ENCODE data around the gene AKR1C2.
"Not testable (repeated sequence)": the region's sequence is repeated elsewhere in the genome, so short reads cannot be mapped to it uniquely, and the experiment has no call there.

Gene AKR1C2

DNA sequence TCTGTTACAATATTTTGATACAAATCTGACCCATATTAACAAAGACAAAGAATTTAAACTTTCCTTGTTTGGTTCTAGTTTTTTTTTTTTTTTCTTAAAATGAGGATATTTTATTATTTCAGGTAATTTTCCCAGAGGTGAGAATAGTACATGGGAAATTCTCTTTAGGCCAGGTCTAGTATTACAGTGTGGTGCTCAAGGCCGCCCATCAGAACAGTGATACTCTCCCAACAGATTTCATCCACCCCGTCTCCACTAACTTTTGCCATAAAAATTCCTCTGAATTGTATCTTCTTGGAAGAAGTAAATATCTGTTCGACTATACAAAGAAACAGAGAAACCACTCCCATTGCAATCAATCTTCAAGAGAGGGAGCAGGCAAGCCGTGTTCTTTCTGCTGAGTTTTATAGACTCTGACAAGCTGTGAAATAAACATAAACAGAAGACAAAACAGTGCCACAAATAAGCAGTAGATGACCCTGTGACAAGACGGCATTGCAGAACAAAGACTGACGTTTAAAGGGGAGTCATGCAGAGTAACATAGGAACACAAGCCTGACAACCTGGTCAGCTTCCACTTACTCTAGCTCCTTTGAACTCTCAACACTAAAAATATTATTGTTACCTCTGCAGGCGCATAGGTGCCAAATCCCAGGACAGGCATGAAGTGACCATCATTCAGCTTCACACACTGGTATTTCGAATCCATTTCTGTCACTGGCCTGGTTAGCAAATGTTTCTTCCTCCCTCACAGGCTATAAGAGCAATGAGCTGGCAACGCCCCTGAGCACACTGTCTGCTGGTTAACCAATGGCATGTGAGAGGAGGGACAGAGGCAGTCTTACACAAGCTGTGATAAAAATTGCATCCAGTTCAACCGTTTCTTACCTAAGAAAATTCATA lies at the start of gene AKR1C2:
Gene AKR1C2, minus strand, starts transcription at position 731 of the 903 bp plus-strand sequence. Its CDS starts 22 bp downstream, at position 709.
- DNase-seq: not testable (repeated sequence)

DNA sequence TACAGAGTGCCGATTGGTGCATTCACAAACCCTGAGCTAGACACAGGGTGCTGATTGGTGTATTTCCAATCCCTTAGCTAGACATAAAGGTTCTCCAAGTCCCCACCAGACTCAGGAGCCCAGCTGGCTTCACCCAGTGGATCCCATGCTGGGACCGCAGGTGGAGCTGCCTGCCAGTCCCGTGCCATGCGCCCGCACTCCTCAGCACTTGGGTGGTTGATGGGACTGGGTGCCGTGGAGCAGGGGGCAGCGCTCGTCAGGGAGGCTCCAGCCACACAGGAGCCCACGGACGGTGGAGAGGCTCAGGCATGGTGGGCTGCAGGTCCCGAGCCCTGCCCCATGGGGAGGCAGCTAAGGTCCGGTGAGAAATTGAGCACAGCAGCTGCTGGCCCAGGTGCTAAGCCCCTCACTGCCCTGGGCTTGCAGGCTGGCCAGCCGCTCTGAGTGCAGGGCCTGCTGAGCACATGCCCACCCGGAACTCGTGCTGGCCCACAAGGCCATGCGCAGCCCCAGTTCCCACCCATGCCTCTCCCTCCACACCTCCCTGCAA lies 49.4 kb upstream of the AKR1C2 start:
- DNase-seq: not testable (repeated sequence)

DNA sequence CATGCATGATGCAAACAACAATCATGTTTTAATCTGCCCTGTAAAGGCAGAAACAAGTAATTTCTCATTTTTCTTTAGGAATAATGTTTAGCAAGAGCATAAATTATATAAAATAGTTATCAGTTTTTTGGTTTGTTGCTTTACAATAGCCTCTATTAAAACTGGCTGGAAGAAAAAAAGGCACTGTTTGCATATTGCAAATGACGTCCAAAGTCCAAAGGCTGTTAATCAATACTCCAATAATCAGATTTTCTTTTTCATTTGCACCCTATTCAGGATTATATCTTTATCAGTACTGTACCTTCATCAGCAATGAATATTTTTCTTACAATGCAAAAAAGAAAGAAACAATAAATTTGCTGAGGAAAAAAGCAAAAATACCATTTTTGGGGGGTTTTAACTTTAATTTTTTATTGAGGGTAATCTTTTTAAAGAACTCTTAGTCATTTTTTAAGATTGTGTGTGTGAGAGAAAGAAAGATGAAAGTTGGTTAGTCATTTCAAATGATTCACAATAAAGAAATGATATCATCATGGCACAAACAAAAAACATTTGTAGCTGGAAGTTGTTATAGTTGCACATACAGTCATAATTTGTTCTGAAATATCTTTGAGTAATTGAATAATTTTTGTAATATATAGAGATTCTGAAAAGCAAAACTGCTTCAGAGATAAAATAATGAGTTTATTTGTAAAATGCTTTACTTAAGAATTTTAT lies 44.4 kb upstream of the AKR1C2 start:
- DNase-seq: no peak

DNA sequence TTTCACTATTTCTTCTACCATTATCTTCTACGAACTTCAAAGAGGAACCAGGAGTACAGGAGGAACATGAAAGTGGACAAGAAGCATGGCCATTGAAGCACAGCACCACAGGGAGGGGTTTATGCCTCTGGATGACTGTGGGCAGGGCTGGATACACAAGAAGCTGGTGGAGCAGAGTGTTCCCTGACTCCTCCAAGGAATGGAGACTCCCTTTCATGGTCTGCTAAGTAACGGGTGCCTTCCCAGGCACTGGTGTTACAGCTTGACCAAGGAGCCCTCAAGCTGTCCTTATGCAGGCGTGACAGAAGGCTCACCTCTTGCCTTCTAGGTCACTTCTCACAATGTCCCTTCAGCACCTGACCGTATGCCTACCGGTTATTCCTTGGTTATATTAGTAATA lies 43.4 kb upstream of the AKR1C2 start:
- not testable (repeated sequence) for DNase-seq

DNA sequence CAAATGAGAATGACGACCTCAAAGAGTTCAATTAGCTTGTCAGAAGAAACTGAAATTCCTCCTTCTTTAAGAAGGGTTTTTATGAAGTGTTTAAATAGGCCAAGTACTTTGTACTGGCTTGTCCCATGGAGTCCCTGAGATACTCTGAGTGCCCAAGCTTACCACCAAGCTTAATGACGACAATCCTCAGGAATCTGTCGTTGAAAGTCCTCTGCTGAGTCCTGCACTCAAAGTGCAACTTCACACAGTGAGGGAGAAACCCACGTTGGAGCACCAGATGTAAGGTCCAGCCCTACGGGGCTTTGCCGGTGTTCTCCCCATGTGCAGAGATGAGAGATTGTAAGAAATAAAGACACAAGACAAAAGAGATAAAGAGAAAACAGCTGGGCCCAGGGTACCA lies 42.8 kb upstream of the AKR1C2 start:
- DNase-seq: no peak

DNA sequence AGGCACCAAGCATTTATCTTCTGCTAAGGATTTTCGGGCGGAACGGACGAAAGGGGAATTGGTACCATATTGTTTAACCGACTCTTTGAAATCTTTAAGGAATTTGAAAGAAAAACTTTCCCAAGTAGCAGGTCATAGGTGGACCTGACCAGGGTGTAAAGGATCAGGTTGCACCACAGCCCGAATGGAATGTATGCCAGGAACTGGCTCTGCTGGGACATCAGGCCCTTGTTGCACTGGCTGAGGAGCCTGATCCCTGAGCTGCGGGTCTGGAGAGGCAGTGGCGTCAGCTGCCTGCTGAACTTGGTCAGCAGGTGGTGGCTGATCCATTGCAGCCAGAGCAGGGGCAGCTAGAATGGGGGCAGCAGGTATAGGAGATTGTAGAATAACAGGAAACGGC lies 41.4 kb upstream of the AKR1C2 start:
- no peak for DNase-seq

DNA sequence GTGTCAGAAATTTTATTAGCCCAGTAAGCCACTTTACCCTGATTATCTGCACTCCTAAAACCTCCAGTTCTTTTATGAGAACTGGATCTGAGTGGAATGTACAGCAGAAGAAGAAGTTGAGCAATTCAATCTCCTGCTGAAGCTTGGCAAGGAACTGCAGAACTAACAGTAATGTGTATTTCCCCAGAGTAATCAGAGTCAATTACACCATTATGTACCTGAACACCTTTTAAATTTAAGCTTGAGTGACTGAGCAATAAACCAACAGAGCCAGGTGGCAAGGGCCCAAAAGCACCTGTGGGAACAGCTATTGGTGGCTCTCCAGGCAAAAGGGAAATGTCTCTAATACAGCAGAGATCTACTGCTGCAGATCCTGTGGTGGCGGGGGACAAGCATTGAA lies 40.1 kb upstream of the AKR1C2 start:
- DNase-seq: no peak

DNA sequence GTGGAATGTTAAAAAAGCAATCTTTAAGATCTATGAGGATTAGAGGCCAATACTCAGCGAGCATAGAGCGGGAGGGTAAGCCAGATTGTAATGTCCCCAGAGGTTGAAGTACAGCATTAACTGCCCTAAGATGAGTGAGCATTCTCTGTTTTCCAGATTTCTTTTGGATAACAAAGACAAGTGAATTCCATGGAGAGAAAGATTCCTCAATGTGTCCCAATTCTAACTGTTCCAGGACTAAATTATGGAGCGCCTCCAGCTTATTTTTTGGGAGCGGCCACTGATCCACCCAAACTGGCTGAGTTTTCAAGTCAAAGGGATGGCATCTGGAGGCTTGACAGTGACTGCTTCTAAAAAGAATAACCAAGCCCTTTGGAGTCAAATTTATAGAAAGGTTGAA lies 39.3 kb upstream of the AKR1C2 start:
- no peak for DNase-seq

DNA sequence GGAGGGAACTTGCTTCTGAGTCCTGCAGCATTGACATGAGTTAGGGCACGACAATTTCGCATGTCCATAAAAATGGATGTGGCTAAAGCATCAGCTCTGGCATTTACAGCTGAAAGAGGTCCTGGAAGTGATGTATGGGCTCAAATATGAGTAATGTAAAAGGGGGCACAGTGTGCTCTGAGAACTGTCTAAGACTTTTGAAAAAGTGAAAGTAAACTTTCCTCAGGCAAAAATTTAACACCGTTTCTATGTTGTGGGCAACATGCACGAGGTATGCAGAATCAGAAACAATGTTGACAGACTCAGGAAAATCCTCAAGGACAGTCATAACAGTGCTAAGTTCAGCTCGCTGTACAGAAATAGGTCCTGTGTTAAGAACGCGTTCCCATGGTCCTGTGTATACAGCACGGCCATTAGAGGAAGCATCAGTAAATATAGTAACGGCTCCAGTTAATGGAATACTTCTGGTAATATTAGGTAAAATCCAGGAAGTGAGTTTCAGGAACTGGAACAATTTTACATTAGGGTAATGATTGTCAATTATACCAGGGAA lies 37.9 kb upstream of the AKR1C2 start:
- no peak for DNase-seq

DNA sequence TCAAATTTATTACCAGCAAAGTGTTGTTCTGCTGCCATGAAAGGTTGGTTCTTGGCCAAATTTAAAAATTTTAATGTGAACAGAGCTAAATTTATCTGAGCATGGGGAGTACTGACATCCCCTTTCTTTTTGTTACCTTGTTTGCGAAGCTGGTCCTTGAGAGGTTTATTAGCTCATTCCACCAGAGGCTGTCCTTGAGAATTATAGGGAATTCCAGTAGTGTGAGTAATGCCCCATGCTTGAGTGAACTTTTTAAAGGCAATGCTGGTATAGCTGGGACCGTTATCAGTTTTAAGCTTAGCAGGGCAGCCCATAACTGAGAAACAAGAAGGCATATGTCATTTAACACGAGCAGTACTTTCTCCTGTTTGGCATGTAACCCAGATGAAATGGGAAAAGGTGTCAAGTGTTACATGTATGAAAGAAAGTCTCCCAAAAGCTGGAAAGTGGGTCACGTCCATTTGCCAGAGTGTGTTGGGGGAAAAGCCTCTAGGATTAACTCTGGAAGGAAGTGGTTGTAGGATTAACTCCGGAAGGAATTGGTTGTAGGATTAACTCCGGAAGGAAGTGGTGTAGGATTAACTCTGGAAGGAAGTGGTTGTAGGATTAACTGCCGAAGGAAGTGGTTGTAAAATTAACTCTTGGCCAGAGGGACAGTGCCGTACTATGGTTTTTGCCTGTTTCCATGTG lies 37.3 kb upstream of the AKR1C2 start:
- DNase-seq: no peak

DNA sequence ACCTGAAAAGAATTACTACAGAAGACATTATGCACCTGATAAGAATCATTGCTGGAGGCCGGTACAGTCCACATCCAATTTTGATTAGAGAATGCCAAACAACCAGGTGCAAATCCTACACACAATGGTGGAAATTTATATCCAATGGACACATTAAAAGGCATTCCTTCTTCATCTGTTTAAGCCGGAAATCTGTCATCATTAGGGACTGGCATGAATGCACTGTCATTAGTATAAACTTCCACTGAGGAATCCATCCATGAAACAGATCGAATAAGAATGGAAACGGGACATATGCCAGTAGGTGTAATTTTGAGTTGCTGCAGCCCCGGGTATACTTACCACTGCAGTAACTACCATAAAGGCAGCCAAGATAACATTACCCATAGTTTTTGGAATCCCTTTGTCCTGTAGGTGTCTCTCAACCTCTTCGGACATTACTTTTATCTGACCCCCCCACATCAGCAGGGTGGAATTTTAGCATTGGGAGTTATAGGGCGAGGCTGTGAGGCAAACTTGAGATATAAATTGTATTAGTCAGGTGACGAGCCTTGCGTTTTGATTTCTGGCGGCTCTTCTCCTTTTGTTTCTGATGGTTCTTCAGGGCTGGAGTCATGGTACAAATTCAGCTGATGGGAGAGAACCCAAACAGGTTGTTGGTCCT lies 36.5 kb upstream of the AKR1C2 start:
- no peak for DNase-seq

DNA sequence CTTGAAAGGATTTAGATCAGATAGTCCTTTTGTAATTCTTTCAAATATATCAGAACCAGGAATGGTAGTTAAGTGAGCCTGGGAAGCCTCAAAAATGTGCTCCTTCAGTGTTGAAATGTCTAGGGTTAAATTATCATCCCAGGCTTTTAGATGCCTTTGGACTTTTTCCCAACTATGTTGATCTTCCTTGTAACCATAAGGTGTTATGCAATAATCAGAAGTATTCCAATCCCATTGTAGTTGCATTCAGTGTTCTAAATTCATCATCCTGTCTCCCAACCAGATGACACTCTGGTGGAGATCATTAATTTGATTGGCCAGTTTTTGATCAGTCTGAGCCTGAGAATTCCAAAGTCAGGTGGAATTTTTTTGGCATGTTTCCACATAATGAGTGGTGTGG lies 35.1 kb upstream of the AKR1C2 start:
- no peak for DNase-seq

DNA sequence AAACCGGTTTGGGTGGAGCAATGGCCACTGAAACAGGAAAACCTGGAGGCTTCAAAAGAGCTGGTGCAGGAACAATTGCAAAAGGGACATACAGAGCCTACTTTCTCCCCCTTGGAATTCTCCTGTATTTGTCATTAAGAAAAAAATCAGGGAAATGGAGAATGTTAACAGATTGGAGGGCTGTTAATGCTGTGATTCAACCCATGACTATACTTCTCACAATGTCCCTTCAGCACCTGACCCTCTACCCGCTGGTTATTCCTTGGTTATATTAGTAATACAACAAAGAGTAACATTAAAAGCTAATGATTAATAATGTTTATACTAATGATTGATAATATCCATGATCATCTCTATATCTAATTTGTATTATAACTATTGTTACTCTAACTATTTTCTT lies 34.4 kb upstream of the AKR1C2 start:
- no peak for DNase-seq

DNA sequence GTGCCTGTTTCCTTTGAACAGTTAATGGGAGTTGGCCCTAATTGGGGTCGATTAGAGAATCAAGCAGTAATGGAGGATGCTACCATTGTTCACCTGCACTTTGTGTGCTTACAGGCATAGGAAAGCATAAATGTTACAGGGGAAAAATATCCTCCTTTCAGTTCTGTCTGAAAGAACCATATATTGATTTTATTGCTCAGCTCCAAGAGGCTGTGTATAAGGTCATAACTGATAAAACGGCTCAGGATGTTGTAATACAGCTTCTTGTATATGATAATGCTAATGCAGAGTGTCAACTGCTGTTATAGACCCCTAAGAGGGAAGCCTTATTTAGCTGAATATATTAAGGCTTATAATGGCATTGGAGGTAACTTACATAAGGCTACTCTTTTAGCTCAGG lies 32.9 kb upstream of the AKR1C2 start:
- no peak for DNase-seq

DNA sequence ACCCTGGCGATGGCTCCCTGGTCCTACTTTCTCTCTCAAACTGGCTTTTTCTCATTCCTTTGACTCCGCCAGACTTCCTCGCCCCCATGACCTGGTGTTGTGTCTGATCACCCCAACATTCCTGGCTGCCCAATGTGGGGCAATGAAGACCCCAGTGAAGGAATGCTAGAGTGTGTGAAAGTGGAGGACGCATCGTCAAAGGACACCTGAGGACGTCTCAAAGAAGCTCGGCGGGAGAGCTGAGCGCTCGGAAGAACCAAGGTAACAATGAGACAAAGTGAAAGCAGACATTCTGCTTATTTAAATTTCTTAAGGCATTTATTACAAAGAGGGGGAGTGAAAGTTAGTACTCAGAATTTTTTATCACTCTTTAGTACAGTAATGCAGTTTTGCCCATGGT lies 31.7 kb upstream of the AKR1C2 start:
- no peak for DNase-seq

DNA sequence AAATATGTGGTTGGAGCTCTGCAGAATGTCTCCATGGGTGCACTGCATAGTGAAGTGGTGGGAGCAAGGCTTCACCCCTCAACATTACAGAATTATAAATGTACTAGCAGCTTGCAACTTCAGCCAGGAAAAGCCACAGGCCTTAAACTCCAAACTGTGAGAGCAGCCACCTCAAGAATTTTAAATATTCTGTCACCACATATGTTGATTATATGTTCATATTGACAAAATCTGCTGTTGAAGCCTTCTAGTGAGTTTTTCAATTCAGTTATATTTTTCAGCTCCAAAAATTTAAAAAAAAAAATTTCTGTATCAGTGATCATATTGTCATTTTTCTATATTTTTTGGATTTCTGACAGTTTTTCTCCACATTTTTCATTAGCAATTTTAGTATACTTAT lies 30.9 kb upstream of the AKR1C2 start:
- no peak for DNase-seq

DNA sequence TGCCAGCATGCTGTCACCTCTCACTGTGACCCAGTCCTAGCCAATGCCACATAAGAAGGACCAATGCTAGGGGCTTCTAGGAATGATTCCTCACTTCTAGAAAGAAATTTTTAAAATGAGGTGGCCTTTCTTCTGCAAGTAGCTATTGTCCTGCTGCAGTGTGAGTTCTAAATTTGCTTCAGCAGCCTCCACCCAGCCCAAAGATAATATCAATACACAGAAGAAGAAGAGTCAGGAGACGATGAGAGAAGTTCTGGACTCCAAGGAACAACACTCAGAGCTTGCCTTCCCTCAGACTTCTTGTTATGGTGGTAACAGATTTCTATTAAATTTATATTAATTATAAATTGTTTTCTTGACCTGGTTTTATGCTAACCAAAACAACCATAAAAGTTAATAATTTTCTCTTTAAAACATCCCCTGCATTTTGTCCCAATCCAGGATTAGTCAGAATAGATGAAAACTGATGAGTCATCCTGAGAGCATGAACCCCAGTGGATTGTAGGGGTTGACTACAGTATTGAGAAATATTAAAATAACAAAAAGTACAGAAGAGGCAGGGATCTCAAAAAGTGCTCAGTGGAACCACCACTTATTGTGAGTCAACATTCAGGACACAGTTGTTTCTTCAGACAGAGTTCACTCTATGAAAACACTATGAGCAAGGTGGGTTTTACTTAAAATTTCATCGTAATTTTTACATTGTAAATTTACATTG lies 29.6 kb upstream of the AKR1C2 start:
- DNase-seq: no peak

DNA sequence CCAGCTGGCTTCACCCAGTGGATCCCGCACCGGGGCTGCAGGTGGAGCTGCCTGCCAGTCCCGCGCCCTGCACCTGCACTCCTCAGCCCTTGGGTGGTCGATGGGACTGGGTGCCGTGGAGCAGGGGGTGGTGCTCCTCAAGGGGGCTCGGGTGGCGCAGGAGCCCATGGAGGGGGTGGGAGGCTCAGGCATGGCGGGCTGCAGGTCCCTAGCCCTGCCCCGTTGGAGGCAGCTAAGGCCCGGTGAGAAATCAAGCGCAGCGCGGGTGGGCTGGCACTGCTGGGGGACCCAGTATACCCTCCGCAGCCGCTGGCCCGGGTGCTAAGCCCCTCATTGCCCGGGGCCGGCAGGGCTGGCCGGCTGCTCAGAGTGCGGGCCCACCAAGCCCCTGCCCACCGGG lies 28.8 kb upstream of the AKR1C2 start:
- not testable (repeated sequence) for DNase-seq

DNA sequence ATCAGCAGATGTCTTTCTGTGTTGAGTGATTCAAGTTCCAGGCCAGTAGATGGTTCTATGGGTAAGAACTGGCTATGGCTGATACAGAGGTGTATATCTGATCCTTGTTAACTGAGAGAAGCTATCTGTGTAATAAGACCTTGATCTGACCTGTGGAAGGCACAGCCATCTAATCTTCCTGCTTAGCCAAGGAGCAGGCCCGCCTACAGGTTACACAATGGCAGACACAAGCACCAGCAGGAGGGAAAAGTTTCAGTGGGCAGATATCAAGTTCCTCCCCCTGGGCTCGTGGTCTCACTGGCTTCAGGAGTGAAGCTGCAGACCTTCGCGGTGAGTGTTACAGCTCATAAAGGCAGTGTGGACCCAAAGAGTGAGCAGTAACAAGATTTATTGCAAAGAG lies 27.9 kb upstream of the AKR1C2 start:
- not testable (repeated sequence) for DNase-seq

DNA sequence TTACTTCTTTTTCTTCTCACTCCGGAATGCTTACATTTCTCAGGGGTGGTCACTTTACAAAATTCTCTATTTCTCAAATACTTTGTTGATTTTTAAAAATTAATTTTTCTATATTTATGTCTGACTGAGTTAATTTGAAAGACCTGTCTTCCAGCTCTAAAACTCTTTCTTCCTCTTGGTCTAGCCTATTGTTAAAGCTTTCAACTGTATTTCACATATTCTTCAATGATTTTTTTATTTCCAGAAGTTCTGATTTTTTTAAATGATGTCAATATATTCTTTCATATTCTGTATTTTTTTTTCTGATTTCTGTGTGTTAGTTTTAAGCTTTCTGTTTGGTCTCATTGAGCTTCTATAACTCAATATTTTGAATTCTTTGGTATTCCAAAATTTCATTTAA lies 27.3 kb upstream of the AKR1C2 start:
- DNase-seq: no peak

DNA sequence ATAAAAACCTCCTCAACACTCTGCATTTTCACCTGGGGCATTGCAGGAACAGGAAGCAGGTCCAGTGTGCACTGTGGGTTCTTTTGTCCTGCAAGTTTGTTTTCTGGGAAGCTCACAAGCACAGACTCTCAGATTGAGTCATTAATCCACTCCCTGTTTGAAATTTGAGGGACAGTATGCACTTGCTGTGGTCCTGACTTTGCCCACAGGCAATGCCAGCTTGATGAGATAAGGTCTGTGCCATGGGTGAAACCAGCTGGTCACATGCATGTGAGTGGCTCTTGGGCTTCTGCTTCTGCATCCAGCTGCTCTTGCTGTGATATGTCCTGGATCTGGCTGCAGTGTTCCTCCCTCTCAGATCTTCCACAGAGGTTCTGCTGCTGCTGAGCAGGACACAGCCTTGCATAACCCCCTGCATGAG lies 21.8 kb upstream of the AKR1C2 start:
- not testable (repeated sequence) for DNase-seq
